ENCODE data around the gene ZNF782. TPM values are rescaled to one million over a fixed set of nuclear protein-coding genes. Genes with fewer than 3 reads are reported as not detected.
"Not testable (repeated sequence)": the region's sequence is repeated elsewhere in the genome, so short reads cannot be mapped to it uniquely, and the experiment has no call there.

ZNF782 gene
- total RNA-seq: 1 to 10 TPM; 4.1 to 5.9 TPM

DNA sequence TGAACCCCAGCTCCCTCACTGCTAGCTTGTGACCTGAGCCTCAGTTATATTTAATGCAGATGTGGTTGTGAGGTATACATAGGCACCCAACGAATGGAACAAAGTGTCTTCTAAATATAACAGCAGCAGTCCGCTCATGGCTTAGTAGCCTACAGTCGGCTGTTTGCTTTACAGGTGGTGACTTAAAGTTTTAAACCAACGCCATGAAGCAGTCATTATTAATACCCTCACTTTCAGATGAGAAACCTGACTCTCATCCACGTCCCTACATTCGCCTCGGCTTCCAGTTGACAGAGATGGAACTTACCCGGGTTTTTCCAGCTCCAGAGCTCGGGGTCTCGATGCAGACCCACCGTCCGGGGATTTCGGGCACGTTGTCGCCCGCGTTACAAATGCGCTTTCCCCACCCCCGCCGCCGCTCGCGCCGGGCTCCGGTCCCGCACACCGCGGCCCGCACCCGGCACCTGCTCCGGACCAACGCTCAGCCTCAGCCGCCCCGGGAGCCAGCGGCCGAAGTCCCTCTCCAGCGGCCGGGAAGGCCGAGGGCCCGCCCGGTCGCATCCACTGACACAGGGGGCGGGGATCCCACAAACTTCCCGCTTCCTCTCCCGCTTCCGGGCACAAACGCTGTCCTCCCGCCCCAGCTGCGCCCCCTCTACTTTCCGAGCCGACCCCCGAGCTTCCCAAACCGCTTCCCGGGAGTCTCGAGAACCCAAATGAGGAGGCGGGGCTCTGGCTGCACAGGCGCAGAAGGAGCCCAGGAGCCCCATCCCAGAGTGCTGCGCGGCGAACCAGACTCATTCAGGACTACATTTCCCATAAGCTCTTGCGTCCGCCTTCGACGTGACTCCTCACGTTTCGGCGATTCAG lies at the start of gene ZNF782:
Gene ZNF782, minus strand, starts transcription at position 734 of the 870 bp plus-strand sequence. CDS start 2,553 bp downstream, outside the sequence.
- peak; percentile 89 for DNase-seq
- H3K9me3 Mint-ChIP-seq: peaks cover 10% of the 10 kb centered on the region
- peaks cover 35% of the 10 kb centered on the region for H3K4me1 Mint-ChIP-seq
- peaks cover 19% of the 10 kb centered on the region for H3K27me3 Mint-ChIP-seq
- POLR2A ChIA-PET: no interaction called here
- CTCF ChIA-PET: interaction anchor here (0.6 to 1.2 kb wide), 3 partner anchors 11 to 221 kb away, joined by 3 to 4 read pairs (median 3); no protein-coding TSS in a partner anchor
- peaks cover 17% of the 10 kb centered on the region for H3K36me3 Mint-ChIP-seq (ENCODE audit: low read depth)
- peak within 1 kb of the TSS; percentile 96 for H3K27ac Mint-ChIP-seq
- peak within 1 kb of the TSS; percentile 100 for H3K4me3 Mint-ChIP-seq

DNA sequence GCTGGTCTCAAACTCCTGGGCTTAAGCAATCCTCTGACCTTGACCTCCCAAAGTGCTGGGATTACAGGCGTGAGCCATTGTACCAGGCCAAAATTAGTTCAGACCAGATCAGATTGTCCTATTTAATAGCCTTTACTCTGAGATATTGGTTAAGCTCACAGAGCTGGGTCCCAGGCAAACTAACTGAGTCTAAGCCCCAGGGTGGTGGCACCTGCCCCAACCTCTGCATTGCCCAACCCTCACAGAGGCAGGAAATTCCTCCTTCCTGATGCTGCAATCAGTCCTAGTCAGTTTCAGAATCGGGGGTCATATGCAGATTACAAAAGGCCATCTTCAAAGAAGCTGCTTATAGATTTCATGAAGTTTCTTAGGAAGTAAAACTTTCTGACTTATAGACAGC lies 45.7 kb upstream of the ZNF782 start:
- H3K4me1 Mint-ChIP-seq; CTCF ChIA-PET; H3K27ac Mint-ChIP-seq; DNase-seq; POLR2A ChIA-PET; H3K27me3 Mint-ChIP-seq; H3K4me3 Mint-ChIP-seq; H3K9me3 Mint-ChIP-seq; H3K36me3 Mint-ChIP-seq (ENCODE audit: low read depth): not testable (repeated sequence)

- no peak overlapping the region for H3K27ac Mint-ChIP-seq
- no peak overlapping the region for H3K4me3 Mint-ChIP-seq
- peaks cover 2% of the 10 kb centered on the region for H3K9me3 Mint-ChIP-seq
- CTCF ChIA-PET: no interaction called here
- DNase-seq: no peak
- H3K27me3 Mint-ChIP-seq: no peaks in the 10 kb centered on the region
- H3K36me3 Mint-ChIP-seq (ENCODE audit: low read depth): peaks cover 44% of the 10 kb centered on the region
- POLR2A ChIA-PET: no interaction called here
- no peaks in the 10 kb centered on the region for H3K4me1 Mint-ChIP-seq
Measured at GRCh38 chr9:96892131-96892530, 37.8 kb upstream of the ZNF782 start.

DNA sequence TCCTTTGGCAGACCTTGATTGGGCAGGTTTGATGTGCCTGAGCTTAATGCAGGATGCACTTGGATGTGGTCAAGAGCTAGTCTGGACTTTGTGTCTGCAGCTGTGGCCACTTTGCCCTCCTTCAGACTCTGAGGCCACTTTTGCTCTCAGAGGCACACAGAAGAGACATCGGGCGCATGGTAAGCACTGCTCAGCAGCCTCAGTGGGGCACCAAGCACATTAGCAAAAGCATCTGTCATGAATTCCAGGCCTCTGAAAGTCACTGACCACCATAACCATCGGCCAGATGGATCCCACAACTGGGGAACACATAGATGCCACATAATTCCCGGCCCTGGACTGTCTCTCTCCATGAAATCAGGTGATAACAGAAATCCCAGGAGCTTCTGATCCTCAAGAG lies 34.3 kb upstream of the ZNF782 start:
- POLR2A ChIA-PET: no interaction called here
- no peaks in the 10 kb centered on the region for H3K4me1 Mint-ChIP-seq

GRCh38 chr9:96885424-96885823 lies 31.1 kb upstream of the ZNF782 start:
- Mint-ChIP-seq H3K27ac (no peak overlapping the region), H3K4me3 (no peak overlapping the region), H3K4me1 (no peaks in the 10 kb centered on the region), H3K27me3 (peaks cover 3% of the 10 kb centered on the region), H3K36me3 (ENCODE audit: low read depth) (peaks cover 20% of the 10 kb centered on the region), H3K9me3 (peaks cover 2% of the 10 kb centered on the region)
- no peak for DNase-seq
- ChIA-PET CTCF (no interaction called here), POLR2A (no interaction called here)

More for the DNA sequence above, 34.3 kb upstream of the ZNF782 start:
- CTCF ChIA-PET: no interaction called here
- H3K27me3 Mint-ChIP-seq: no peaks in the 10 kb centered on the region
- no peak for DNase-seq
- peaks cover 2% of the 10 kb centered on the region for H3K9me3 Mint-ChIP-seq
- H3K27ac Mint-ChIP-seq: no peak overlapping the region
- no peak overlapping the region for H3K4me3 Mint-ChIP-seq
- peaks cover 37% of the 10 kb centered on the region for H3K36me3 Mint-ChIP-seq (ENCODE audit: low read depth)

DNA sequence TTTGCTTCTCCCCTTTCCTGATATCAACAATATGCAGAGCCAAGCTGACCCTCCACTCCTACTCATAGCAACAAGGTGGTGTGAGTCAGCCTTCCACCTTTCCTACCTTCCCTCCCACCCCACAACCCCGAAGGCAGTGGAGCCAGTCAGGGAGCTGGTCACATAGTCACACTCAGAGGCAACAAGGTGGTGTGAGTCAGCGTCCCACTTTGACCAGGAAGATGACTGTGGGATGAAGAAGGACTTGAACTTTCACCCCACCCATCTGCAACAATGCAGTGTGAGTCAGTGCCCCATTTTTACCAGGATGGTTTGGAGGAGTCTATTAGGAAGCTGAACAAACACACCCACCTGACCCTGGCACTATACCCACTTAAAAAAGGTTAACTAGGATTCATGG lies 30.1 kb upstream of the ZNF782 start:
- Mint-ChIP-seq H3K9me3 (peaks cover 2% of the 10 kb centered on the region), H3K4me1 (no peaks in the 10 kb centered on the region), H3K4me3 (no peak overlapping the region), H3K27ac (no peak overlapping the region), H3K36me3 (ENCODE audit: low read depth) (peaks cover 13% of the 10 kb centered on the region), H3K27me3 (peaks cover 8% of the 10 kb centered on the region)
- ChIA-PET CTCF (interaction anchor here (1.2 to 1.5 kb wide), 2 partner anchors 9 to 27 kb away, joined by 5 read pairs; no protein-coding TSS in a partner anchor), POLR2A (no interaction called here)
- DNase-seq: no peak

- Mint-ChIP-seq H3K27me3 (peaks cover 14% of the 10 kb centered on the region), H3K4me1 (no peaks in the 10 kb centered on the region), H3K36me3 (ENCODE audit: low read depth) (peaks cover 13% of the 10 kb centered on the region), H3K27ac (no peak overlapping the region), H3K4me3 (no peak overlapping the region), H3K9me3 (peaks cover 2% of the 10 kb centered on the region)
- ChIA-PET POLR2A (no interaction called here), CTCF (interaction anchor here (1.2 to 1.5 kb wide), 2 partner anchors 9 to 27 kb away, joined by 5 read pairs; no protein-coding TSS in a partner anchor)
- DNase-seq: no peak
Measured at GRCh38 chr9:96883922-96884321, 29.6 kb upstream of the ZNF782 start.

- Mint-ChIP-seq H3K9me3 (no peaks in the 10 kb centered on the region), H3K4me3 (no peak overlapping the region), H3K27me3 (peaks cover 39% of the 10 kb centered on the region), H3K4me1 (peaks cover 29% of the 10 kb centered on the region), H3K36me3 (ENCODE audit: low read depth) (peaks cover 3% of the 10 kb centered on the region), H3K27ac (no peak overlapping the region)
- DNase-seq: no peak
- POLR2A ChIA-PET: no interaction called here
- CTCF ChIA-PET: no interaction called here
Measured at GRCh38 chr9:96877269-96877668, 23.0 kb upstream of the ZNF782 start.

- Mint-ChIP-seq H3K27ac (peak overlapping the region; percentile 72), H3K36me3 (ENCODE audit: low read depth) (peaks cover 3% of the 10 kb centered on the region), H3K27me3 (peaks cover 37% of the 10 kb centered on the region), H3K4me3 (peak overlapping the region; percentile 74), H3K9me3 (no peaks in the 10 kb centered on the region), H3K4me1 (peaks cover 29% of the 10 kb centered on the region)
- POLR2A ChIA-PET: no interaction called here
- DNase-seq: peak; percentile 64
- CTCF ChIA-PET: interaction anchor here (1.5 to 3.3 kb wide), 3 partner anchors 9 to 535 kb away, joined by 3 to 11 read pairs (median 5); no protein-coding TSS in a partner anchor
Measured at GRCh38 chr9:96875461-96876142, 21.3 kb upstream of the ZNF782 start.

DNA sequence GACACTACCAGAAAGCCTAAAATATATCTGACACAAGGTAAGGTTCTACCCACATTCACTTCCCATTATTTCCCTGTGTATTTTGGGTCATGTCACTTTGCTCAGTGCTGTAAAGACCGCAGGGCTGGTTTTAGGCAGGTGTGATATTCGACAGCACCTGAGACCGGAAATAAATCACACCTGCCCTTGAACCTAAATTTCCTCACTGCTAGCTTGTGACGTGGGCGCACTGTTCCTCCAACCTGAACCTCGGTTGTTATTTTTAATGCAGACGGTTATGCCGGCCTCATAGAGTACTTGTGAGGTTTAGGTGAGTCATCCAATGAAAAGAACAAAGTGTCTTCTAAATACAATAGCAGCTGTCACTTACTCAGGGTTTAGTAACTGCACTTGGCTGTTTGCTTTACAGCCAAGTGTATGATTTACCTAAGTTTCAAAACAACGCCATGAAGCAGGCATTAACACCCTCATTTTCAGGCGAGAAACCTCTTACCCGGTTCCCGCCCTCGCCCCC lies 20.7 kb upstream of the ZNF782 start:
- H3K4me3 Mint-ChIP-seq: peak overlapping the region; percentile 74
- DNase-seq: peak; percentile 24
- peaks cover 29% of the 10 kb centered on the region for H3K4me1 Mint-ChIP-seq
- no peaks in the 10 kb centered on the region for H3K9me3 Mint-ChIP-seq
- H3K27ac Mint-ChIP-seq: peak overlapping the region; percentile 72
- POLR2A ChIA-PET: no interaction called here
- peaks cover 3% of the 10 kb centered on the region for H3K36me3 Mint-ChIP-seq (ENCODE audit: low read depth)
- CTCF ChIA-PET: interaction anchor here (1.5 to 3.3 kb wide), 5 partner anchors 9 to 536 kb away, joined by 3 to 11 read pairs (median 5); partner anchors contain the start of gene ZNF782
- peaks cover 32% of the 10 kb centered on the region for H3K27me3 Mint-ChIP-seq

DNA sequence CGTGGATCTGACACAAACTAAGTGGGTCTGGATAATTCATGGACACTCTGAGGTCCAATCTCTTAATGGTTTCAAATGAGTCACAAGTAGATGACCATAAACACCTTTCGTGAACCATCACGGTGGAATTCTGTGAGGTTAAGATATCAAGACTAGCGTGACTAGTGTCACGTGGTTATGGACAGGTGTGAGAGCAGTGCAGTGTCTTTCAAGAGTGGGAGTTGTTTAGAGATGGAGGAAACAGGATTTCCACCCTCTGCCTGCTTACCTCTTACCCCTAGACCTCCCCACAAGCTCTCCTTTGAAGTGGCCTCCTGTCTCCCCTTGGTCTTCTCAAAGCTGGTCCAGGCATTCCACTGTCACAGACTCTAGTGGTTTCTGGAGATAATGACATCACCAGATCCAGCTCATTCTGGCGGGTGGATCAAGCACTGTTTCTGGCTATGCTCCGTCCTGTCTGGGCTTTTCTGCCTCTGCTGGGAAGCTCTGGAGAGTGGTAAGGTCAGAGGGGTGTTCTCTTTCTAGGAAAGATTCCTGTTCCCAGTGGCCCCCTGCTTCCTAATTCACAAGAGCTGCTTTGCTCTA lies 20.0 kb upstream of the ZNF782 start:
- no peak for DNase-seq
- no peak overlapping the region for H3K4me3 Mint-ChIP-seq
- CTCF ChIA-PET: interaction anchor here (1.5 to 3.3 kb wide), 5 partner anchors 10 to 537 kb away, joined by 3 to 11 read pairs (median 5); partner anchors contain the start of gene ZNF782

GRCh38 chr9:96871176-96871575 lies 16.9 kb upstream of the ZNF782 start:
- Mint-ChIP-seq H3K9me3 (no peaks in the 10 kb centered on the region), H3K27me3 (peaks cover 8% of the 10 kb centered on the region), H3K4me3 (no peak overlapping the region), H3K27ac (no peak overlapping the region), H3K36me3 (ENCODE audit: low read depth) (no peaks in the 10 kb centered on the region), H3K4me1 (peaks cover 21% of the 10 kb centered on the region)
- ChIA-PET CTCF (interaction anchor here (0.6 kb wide), 1 partner anchor 1372 kb away, joined by 4 read pairs; no protein-coding TSS in a partner anchor), POLR2A (no interaction called here)
- DNase-seq: no peak

More for the DNA sequence above, 20.0 kb upstream of the ZNF782 start:
- peaks cover 3% of the 10 kb centered on the region for H3K36me3 Mint-ChIP-seq (ENCODE audit: low read depth)
- peaks cover 29% of the 10 kb centered on the region for H3K4me1 Mint-ChIP-seq
- peaks cover 29% of the 10 kb centered on the region for H3K27me3 Mint-ChIP-seq
- POLR2A ChIA-PET: no interaction called here
- no peaks in the 10 kb centered on the region for H3K9me3 Mint-ChIP-seq
- no peak overlapping the region for H3K27ac Mint-ChIP-seq
